ENCODE results near the gene DHX38. TPM values are rescaled to one million over a fixed set of nuclear protein-coding genes. Genes with fewer than 3 reads are reported as not detected.

Gene DHX38
- total RNA-seq, 1 donor from 2014 or later, result 72.9 TPM

Other genes with a start within 250 kb of the DHX38 start
- 16.0 and 34.2 TPM in 2 replicates for gene ATXN1L, start 247.9 kb upstream of the DHX38 start, total RNA-seq
- 5.7 and 7.2 TPM in 2 replicates for gene ZNF821, start 209.7 kb upstream of the DHX38 start, total RNA-seq
- gene IST1, start 198.3 kb upstream of the DHX38 start, total RNA-seq, result 231 and 302 TPM in 2 replicates
- under 0.01 TPM in 1 of 2 replicates, not detected in the other for gene PKD1L3, start 93.4 kb upstream of the DHX38 start, total RNA-seq
- gene DHODH, start 85.1 kb upstream of the DHX38 start, total RNA-seq, result 4.0 and 4.2 TPM in 2 replicates
- gene HP, start 39.3 kb upstream of the DHX38 start, total RNA-seq, result 1.8 TPM in 1 of 2 replicates, not detected in the other
- not detected in 2 replicates for gene HPR, start 30.6 kb upstream of the DHX38 start, total RNA-seq
- gene TXNL4B, start 227 bp upstream of the DHX38 start, total RNA-seq, result 5.4 and 15.8 TPM in 2 replicates
- gene PMFBP1, start 78.3 kb downstream of the DHX38 start, total RNA-seq, result 1.2 TPM in 1 of 2 replicates, not detected in the other

Data from renal cortical epithelial cell (primary cell).